Mucosa of descending colon (tissue), 3 donors: ENCODE data around the gene LYG1. TPM values are rescaled to one million over a fixed set of nuclear protein-coding genes. Genes with fewer than 3 reads are reported as not detected.
"Not testable (repeated sequence)": the region's sequence is repeated elsewhere in the genome, so short reads cannot be mapped to it uniquely, and the experiment has no call there.

Source experiments
- ATAC-seq: fragments of 200-7000 bp; cut with Tn5 transposase; one replicate; pipeline ENCODE4 v1.9.1; 2020; ENCODE audit warnings: mild to moderate bottlenecking, moderate library complexity
- DNase-seq, 3 donors: peaks; one replicate each; pipeline ENCODE4 v3.0.0-alpha.2; 2020
- H3K36me3 ChIP-seq: fragments of 200-600 bp; one replicate; pipeline ENCODE4 v1.8.0; 2021; ENCODE audit warnings: low read depth, mild to moderate bottlenecking
- H3K4me1 ChIP-seq: fragments of 200-600 bp; one replicate; pipeline ENCODE4 v1.8.0; 2021; ENCODE audit warnings: low read depth, mild to moderate bottlenecking
- H3K4me3 ChIP-seq: fragments of 200-600 bp; one replicate; pipeline ENCODE4 v1.8.0; 2021; ENCODE audit warnings: mild to moderate bottlenecking
- H3K9me3 ChIP-seq: fragments of 200-600 bp; one replicate; pipeline ENCODE4 v1.8.0; 2021; ENCODE audit warnings: mild to moderate bottlenecking
- intact Hi-C, 2 donors: fragments of 100-400 bp; cut with DNase I in 1 of 2; cut with micrococcal nuclease in 1 of 2; formaldehyde crosslinking; loops; one replicate each; pipeline versions ENCODE4 v1.11.0 to v1.11.1; 2022; cut with DNase I, micrococcal nuclease
- long read RNA-seq, 2 donors: library from polyadenylated mRNA; unstranded; transcript quantifications; one replicate each; pipeline ENCODE4 v2.0.0, GENCODE V29; 2019 to 2021
- total RNA-seq, 3 donors: library from RNA; stranded (reverse); fragmentation: NEBNext Ultra II Directional in 2 of 3; extraction: Animal tissue kit (Norgen Biotek cat#: 25700) in 2 of 3; gene quantifications; one replicate each; pipeline versions ENCODE4 v1.2.1 to v1.2.4, GENCODE V29; 2021 to 2023
- TF ChIP-seq, protein P1 (sequence below): fragments of 200-600 bp; IDR thresholded peaks from one replicate; pipeline ENCODE4 v1.8.0; 2022; ENCODE audit warnings: antibody characterized with exemption, mild to moderate bottlenecking
- donor health status: DM: no; HTN: no; CAD: no; lungs with moderate emphysema.
- donor health status: DM: no; HTN: no; CAD: no.
- donor health status: DM: no; HTN: yes; CAD: no.

LYG1 gene
- total RNA-seq, result 1 to 10 TPM in 2 of 3 donors, not detected in 1; 1.5 to 1.6 TPM
- long read RNA-seq, donor 1, partial matches to known transcripts, result 0 of 1 reads
- long read RNA-seq, donor 1, other reads (novel, unspliced or antisense), result 1 of 1 reads
- long read RNA-seq, donor 2, result 0 reads

DNA sequence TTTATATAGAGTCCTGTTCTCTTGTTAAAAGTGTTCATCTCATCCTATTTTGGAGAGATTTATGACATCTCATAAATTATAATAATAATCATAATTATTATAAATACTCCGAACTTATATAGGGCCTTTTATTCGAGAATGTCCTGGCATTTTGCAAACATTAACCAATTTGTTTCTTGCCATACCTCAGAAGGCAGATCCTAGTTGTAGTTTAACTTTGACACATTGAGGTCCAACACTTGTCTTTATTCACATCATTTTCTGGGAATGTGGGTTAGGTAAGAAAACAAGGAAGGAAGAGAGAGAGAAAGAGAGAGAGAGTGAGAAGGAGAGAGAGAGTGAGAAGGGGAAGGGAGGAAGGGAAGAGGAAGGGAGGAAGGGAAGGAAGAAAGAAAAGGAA, at the start of gene LYG1:
Gene LYG1, minus strand, starts transcription at position 101 of the 400 bp plus-strand sequence. CDS start 5,527 bp downstream, outside the sequence.
- H3K36me3 ChIP-seq, H3K9me3 ChIP-seq, H3K4me1 ChIP-seq, H3K4me3 ChIP-seq, DNase-seq, intact Hi-C loops, ATAC-seq: not testable (repeated sequence)

DNA sequence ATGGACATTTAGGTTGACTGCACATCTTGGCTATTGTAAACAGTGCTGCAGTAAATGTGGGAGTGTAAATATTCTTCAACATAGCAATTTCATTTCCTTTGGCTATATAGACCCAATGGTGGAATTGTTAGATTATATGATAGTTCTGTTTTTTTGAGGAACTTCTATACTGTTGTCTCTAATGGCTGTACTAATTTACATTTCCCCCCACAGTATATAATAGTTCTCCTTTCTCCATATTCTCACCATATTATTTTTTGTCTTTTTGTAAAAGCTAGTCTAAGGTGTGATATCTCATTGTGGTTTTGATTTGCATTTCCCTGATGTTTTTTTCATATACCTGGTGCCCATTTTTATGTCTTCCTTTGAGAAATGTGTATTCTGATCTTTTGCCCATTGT, 49.2 kb upstream of the LYG1 start:
- TF ChIP-seq, protein P1, sequence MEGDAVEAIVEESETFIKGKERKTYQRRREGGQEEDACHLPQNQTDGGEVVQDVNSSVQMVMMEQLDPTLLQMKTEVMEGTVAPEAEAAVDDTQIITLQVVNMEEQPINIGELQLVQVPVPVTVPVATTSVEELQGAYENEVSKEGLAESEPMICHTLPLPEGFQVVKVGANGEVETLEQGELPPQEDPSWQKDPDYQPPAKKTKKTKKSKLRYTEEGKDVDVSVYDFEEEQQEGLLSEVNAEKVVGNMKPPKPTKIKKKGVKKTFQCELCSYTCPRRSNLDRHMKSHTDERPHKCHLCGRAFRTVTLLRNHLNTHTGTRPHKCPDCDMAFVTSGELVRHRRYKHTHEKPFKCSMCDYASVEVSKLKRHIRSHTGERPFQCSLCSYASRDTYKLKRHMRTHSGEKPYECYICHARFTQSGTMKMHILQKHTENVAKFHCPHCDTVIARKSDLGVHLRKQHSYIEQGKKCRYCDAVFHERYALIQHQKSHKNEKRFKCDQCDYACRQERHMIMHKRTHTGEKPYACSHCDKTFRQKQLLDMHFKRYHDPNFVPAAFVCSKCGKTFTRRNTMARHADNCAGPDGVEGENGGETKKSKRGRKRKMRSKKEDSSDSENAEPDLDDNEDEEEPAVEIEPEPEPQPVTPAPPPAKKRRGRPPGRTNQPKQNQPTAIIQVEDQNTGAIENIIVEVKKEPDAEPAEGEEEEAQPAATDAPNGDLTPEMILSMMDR, result no peak
- no peaks in the 10 kb centered on the region for H3K9me3 ChIP-seq
- ATAC-seq (no peak), DNase-seq (no peak)
- H3K36me3 ChIP-seq, result no peaks in the 10 kb centered on the region
- H3K4me1 ChIP-seq, result no peaks in the 10 kb centered on the region
- no peak overlapping the region for H3K4me3 ChIP-seq
- intact Hi-C loops, result no loop called here

DNA sequence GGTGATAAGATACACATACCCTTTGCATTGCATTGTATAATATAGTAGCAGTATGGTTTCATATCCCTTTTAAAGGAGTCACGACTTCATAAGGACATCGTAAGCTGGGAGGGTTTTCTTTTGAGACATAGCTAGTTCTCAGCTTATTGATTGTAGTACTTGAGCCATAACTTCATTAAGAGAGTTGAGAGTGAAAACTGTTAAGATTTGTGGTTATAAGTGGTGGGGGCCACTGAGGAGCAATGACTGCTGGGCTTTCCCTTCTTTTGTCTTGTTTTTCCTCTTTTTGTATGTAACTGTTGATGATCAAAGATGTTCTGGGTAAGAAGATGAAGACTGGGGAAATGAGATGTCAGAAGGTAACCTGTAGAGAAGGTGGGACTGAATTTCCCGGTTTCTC, 47.2 kb upstream of the LYG1 start:
- DNase-seq, result no peak
- intact Hi-C loops, result no loop called here
- no peaks in the 10 kb centered on the region for H3K4me1 ChIP-seq
- no peak overlapping the region for H3K4me3 ChIP-seq
- TF ChIP-seq, protein P1, result no peak
- no peaks in the 10 kb centered on the region for H3K9me3 ChIP-seq
- no peaks in the 10 kb centered on the region for H3K36me3 ChIP-seq
- no peak for ATAC-seq

DNA sequence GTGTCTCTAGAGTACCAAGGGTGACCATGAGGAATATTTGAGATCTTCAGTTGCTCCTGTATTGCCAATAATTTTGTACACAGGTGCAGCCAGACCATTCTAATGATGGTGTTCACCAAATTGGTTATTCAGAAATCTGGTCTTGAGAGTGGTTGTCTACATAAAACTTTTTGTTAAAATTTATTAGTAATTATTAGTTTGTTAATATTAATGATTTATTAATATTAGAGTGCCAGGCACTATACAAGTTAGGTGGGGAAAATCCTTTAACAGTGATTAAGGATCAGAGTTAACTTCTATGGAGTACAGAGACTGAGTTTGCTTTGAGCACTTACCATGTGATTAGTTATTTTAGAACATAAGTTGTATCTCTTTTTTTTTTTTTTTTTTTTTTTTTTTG, 45.2 kb upstream of the LYG1 start:
- TF ChIP-seq, protein P1, result no peak
- intact Hi-C loops, result no loop called here
- H3K36me3 ChIP-seq, result no peaks in the 10 kb centered on the region
- DNase-seq, result no peak
- H3K4me1 ChIP-seq, result no peaks in the 10 kb centered on the region
- no peak overlapping the region for H3K4me3 ChIP-seq
- no peaks in the 10 kb centered on the region for H3K9me3 ChIP-seq
- no peak for ATAC-seq

DNA sequence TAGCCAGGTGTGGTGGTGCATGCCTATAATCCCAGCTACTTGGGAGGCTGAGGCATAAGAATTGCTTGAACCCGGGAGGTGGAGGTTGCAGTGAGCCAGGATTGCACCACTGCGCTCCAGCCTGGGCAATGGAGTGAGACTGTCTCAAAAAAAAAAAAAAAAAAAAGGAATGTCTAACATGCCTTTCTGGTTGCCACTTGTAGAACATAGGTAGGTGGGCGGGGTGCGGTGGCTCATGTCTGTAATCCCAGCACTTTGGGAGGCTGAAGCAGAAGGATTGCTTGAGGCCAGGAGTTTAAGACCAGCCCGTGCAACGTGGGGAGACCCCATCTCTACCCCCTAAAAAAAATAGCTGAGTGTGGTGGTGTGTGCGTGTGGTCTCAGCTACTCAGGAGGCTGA, 44.4 kb upstream of the LYG1 start:
- H3K4me3 ChIP-seq, H3K4me1 ChIP-seq, H3K36me3 ChIP-seq, DNase-seq, H3K9me3 ChIP-seq, ATAC-seq, intact Hi-C loops: not testable (repeated sequence)

DNA sequence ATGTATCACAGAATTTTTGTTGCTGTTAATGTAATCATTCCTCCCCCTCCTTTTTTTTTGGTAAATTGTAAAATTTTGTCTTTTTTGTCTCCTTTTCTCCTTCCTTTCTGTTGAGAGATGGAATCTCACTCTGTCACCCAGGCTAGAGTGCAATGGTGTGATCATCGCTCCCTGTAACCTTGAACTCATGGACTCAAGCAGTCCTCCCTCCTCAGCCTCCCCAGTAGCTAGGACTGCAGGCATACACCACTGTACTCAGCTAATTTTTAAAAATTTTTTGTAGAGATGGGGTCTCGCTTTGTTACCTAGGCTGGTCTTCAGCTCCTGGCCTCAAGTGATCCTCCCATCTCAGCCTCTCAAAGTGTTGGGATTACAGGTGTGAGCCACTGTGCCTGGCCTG, 41.5 kb upstream of the LYG1 start:
- no peak for ATAC-seq
- H3K4me1 ChIP-seq, result no peaks in the 10 kb centered on the region
- no peak overlapping the region for H3K4me3 ChIP-seq
- H3K9me3 ChIP-seq, result no peaks in the 10 kb centered on the region
- H3K36me3 ChIP-seq, result no peaks in the 10 kb centered on the region
- TF ChIP-seq, protein P1, result no peak
- no peak for DNase-seq
- intact Hi-C loops, result no loop called here

DNA sequence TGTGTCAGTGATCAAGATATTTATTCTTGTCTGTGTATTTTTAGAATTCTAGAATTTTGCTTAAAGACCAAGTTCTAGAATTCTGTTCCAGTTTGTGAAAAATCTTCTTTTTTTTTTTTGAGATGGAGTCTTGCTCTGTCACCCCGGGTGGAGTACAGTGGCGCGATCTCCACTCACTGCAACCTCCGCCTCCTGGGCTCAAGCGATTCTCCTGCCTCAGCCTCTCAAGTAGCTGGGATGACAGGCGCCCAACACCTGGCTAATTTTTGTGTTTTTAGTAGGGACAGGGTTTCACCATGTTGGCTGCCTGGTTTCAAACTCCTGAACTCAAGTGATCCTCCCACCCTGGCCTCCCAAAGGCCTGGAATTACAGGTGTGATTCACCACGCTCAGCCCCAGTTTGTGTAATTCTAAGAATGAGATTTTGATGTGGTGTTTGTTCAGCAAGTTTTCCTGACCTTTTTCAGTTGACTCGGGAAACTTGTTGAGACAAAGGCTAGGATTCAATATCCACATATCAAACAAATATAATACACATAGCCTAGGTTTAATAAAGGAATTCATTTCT, 39.8 kb upstream of the LYG1 start:
- Histone ChIP-seq H3K9me3 (no peaks in the 10 kb centered on the region), H3K4me1 (no peaks in the 10 kb centered on the region), H3K36me3 (no peaks in the 10 kb centered on the region), H3K4me3 (no peak overlapping the region)
- no peak for DNase-seq
- no peak for ATAC-seq
- TF ChIP-seq, protein P1, result no peak
- intact Hi-C loops, result no loop called here
